Gastrocnemius medialis (tissue), 4 donors: ENCODE data around the gene SLA2.
"Not testable (repeated sequence)": the region's sequence is repeated elsewhere in the genome, so short reads cannot be mapped to it uniquely, and the experiment has no call there.

Source experiments
- CTCF ChIP-seq, 5 experiments: fragments of 450-650 bp in 3 of 5; fragments of 200-600 bp in 2 of 5; sonication (generic) in 2 of 5; IDR thresholded peaks in 4 of 5; conservative IDR thresholded peaks in 1 of 5; 1 replicate in 4 of 5; 2 replicates in 1 of 5; pipeline ENCODE4 v1.5.1; 2016 to 2019; ENCODE audit warnings: antibody characterized with exemption in 5 of 5, mild to moderate bottlenecking in 3 of 5, moderate library complexity in 3 of 5
- POLR2A ChIP-seq, 2 donors: fragments of 450-650 bp; IDR thresholded peaks; one replicate each; pipeline ENCODE4 v1.6.1; 2017; ENCODE audit warnings: antibody characterized with exemption in 2 of 2, mild to moderate bottlenecking in 2 of 2, moderate library complexity in 2 of 2

- TF ChIP-seq POLR2A (IDR thresholded peaks at IDR 0.05); CTCF (IDR thresholded peaks at IDR 0.05 in 4 of 5, conservative IDR thresholded peaks at IDR 0.05 in 1 of 5): not testable (repeated sequence)
These were observed 49.5 kb upstream of the SLA2 start for GRCh38 chr20:36695467-36695866.
